Epithelial cell of proximal tubule (primary cell): ENCODE data around the gene FGF8. TPM values are rescaled to one million over a fixed set of nuclear protein-coding genes. Genes with fewer than 3 reads are reported as not detected.

Source experiments
- DNase-seq: peaks from one replicate; pipeline ENCODE4 v3.0.0-alpha.2; 2011; ENCODE audit warnings: low read depth
- H3K4me3 ChIP-seq: 2 replicates; pipeline ENCODE4 v1.5.1; 2011; ENCODE audit warnings: low read depth, mild to moderate bottlenecking, low read length
- CTCF ChIP-seq: conservative IDR thresholded peaks from 2 replicates; pipeline ENCODE4 v1.5.1; 2012; ENCODE audit warnings: low read depth, mild to moderate bottlenecking, low read length
- total RNA-seq: library from RNA; depleted of rRNA; stranded (reverse); fragments of >200 nt; gene quantifications from 2 replicates; pipeline ENCODE4 v1.2.3, GENCODE V29; 2015

The FGF8 gene
- total RNA-seq, 1 donor from 2014 or later, result not detected

- no peak overlapping the region for H3K4me3 ChIP-seq
- no peak for TF ChIP-seq CTCF
- DNase-seq, result no peak
Observed at GRCh38 chr10:101745074-101745696, 30.7 kb downstream of the FGF8 start.

- H3K4me3 ChIP-seq, result no peak overlapping the region
- TF ChIP-seq CTCF, result no peak
- DNase-seq, result no peak
Observed at GRCh38 chr10:101744267-101744666, 31.6 kb downstream of the FGF8 start.

GRCh38 chr10:101741938-101742337, 34.0 kb downstream of the FGF8 start:
- no peak overlapping the region for H3K4me3 ChIP-seq
- TF ChIP-seq CTCF, result no peak
- DNase-seq, result no peak

- DNase-seq, result no peak
- no peak for TF ChIP-seq CTCF
- no peak overlapping the region for H3K4me3 ChIP-seq
Observed at GRCh38 chr10:101736666-101737065, 39.2 kb downstream of the FGF8 start.

- TF ChIP-seq CTCF, result no peak
- DNase-seq, result no peak
- no peak overlapping the region for H3K4me3 ChIP-seq
Observed at GRCh38 chr10:101732096-101732495, 43.8 kb downstream of the FGF8 start.

GRCh38 chr10:101726115-101726387, 49.9 kb downstream of the FGF8 start:
- TF ChIP-seq CTCF, result no peak
- DNase-seq, result no peak
- H3K4me3 ChIP-seq, result no peak overlapping the region

GRCh38 chr10:101725296-101726114, 50.4 kb downstream of the FGF8 start:
- no peak for DNase-seq
- H3K4me3 ChIP-seq, result no peak overlapping the region
- TF ChIP-seq CTCF, result no peak
